Coronary artery (tissue), 2 donors: ENCODE results near the gene RNGTT.

ENCODE experiments used
- DNase-seq: peaks from one replicate; pipeline ENCODE4 v3.0.0-alpha.2; 2017; ENCODE audit warnings: low spot score
- H3K27ac ChIP-seq, 2 donors: fragments of 200-600 bp; sonication (generic); one replicate each; pipeline ENCODE4 v1.5.1; 2016 to 2019
- H3K4me3 ChIP-seq: fragments of 200-600 bp; sonication (generic); 2 replicates; pipeline ENCODE4 v1.5.1; 2016; ENCODE audit warnings: mild to moderate bottlenecking, moderate library complexity
- CTCF ChIP-seq: fragments of 200-600 bp; sonication (generic); IDR thresholded peaks from one replicate; pipeline ENCODE4 v1.5.1; 2019; ENCODE audit warnings: antibody characterized with exemption

Gene RNGTT

GRCh38 chr6:88963139-88964090 is at the start of gene RNGTT:
Gene RNGTT (minus strand): TSS chr6:88963618. CDS start chr6:88963409, 209 bp downstream.
- no peak for TF ChIP-seq CTCF
- H3K27ac ChIP-seq, result peak within 1 kb of the TSS; percentile 57 to 85
- H3K4me3 ChIP-seq, result peak within 1 kb of the TSS; percentile 84
- peak; percentile 99 for DNase-seq

DNA sequence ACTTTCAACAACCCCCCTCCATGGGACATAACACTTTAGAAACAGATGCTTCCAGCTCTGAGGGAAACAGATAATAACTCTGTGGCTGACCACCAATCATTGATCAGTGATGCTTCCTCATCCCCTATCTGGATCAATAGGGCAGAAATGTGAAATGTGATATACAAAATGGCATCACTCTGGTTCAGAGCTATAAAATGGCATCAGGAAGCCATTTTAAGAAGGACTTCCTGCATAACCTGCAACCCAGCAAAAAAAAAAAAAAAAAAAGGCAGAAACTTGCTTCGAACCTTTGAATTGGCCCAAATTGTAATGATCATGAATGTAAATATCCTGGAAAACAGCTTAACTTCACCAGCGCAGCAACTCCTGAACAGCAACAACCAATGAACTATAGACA is 48.0 kb upstream of the RNGTT start:
- TF ChIP-seq CTCF, result no peak
- no peak overlapping the region for H3K4me3 ChIP-seq
- DNase-seq, result no peak
- H3K27ac ChIP-seq, result no peak overlapping the region

DNA sequence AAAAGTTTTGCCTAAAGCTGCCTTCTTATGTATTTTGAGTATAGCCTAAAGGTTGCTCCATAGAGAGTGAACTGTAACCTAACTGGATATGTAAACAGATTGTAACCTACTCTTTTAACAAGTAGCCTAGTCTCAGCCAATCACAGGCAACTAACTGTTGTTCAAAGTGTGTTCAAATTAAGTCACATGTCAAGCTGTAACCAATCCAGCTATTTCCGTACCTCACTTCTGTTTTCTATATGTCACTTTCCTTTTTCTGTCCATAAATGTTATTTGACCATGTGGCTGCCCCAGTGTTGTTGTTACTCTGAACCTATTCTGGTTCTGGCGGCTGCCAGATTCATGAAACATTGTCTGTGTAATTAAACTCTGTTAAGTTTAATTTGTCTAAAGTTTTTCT is 47.4 kb upstream of the RNGTT start:
- Histone ChIP-seq H3K27ac (no peak overlapping the region), H3K4me3 (no peak overlapping the region)
- no peak for DNase-seq
- no peak for TF ChIP-seq CTCF

DNA sequence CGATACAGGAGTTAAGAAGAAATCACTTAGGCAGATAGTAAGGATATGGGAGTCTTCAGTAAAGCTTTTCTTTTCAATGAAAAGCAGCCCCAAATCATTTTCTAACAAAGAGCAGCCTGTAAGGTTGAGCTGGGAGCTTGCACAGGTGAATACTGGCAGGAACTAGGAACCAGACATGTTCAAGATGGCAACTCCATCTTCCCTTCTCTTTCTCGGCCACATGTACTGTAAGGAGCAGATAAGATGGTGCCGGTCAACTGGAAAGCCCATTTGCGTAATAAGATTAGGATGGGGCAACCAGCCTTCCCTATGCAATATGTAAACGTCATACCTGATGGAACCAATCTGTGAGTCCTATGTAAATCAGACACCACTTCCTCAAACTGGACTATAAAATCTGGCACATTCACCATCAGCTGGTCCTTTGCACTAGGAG is 46.2 kb upstream of the RNGTT start:
- Histone ChIP-seq H3K4me3 (no peak overlapping the region), H3K27ac (no peak overlapping the region)
- no peak for TF ChIP-seq CTCF
- DNase-seq, result no peak

- H3K4me3 ChIP-seq, result no peak overlapping the region
- TF ChIP-seq CTCF, result no peak
- H3K27ac ChIP-seq, result no peak overlapping the region
- DNase-seq, result no peak
Measured at GRCh38 chr6:89008815-89009374, 45.5 kb upstream of the RNGTT start.

- no peak overlapping the region for H3K27ac ChIP-seq
- H3K4me3 ChIP-seq, result peak overlapping the region; percentile 2
- no peak for TF ChIP-seq CTCF
- no peak for DNase-seq
Measured at GRCh38 chr6:89008001-89008814, 44.8 kb upstream of the RNGTT start.
